Astrocyte (in vitro differentiated cells and primary cell): Measurements from ENCODE around the gene NDUFAB1. TPM values are rescaled to one million over a fixed set of nuclear protein-coding genes. Genes with fewer than 3 reads are reported as not detected.
"Not testable (repeated sequence)": the region's sequence is repeated elsewhere in the genome, so short reads cannot be mapped to it uniquely, and the experiment has no call there.

Experiments used
- DNase-seq: peaks from one replicate; pipeline ENCODE4 v3.0.0-alpha.2; 2010; ENCODE audit warnings: low read depth
- FAIRE-seq: peaks from 2 replicates; lab custom pipeline; 2011; peaks lifted over from hg19 to GRCh38; lab: Jason Lieb, UNC
- H2AFZ ChIP-seq: 2 replicates; pipeline ENCODE4 v1.6.0; 2012; ENCODE audit warnings: low read depth, low read length, inconsistent platforms
- H3K27ac ChIP-seq: 2 replicates; pipeline ENCODE4 v1.5.1; 2011; ENCODE audit warnings: low read depth, low read length, inconsistent platforms
- H3K27me3 ChIP-seq: 2 replicates; pipeline ENCODE4 v1.6.0; 2011; ENCODE audit warnings: low read length, inconsistent platforms; ENCODE audit not compliant: insufficient read depth
- H3K36me3 ChIP-seq: 2 replicates; pipeline ENCODE4 v1.5.1; 2011; ENCODE audit warnings: low read length, inconsistent platforms; ENCODE audit not compliant: insufficient read depth
- H3K4me1 ChIP-seq: 2 replicates; pipeline ENCODE4 v1.5.1; 2011; ENCODE audit warnings: low read length, inconsistent platforms; ENCODE audit not compliant: insufficient read depth
- H3K4me2 ChIP-seq: 2 replicates; pipeline ENCODE4 v1.6.0; 2012; ENCODE audit warnings: low read length, inconsistent platforms
- H3K4me3 ChIP-seq: 2 replicates; pipeline ENCODE4 v1.5.1; 2011; ENCODE audit warnings: low read depth, mild to moderate bottlenecking, low read length, inconsistent platforms; ENCODE audit not compliant: insufficient read depth
- H3K79me2 ChIP-seq: 2 replicates; pipeline ENCODE4 v1.6.0; 2012; ENCODE audit warnings: mild to moderate bottlenecking, low read length, inconsistent platforms; ENCODE audit not compliant: insufficient read depth
- H3K9ac ChIP-seq: 2 replicates; pipeline ENCODE4 v1.6.0; 2012; ENCODE audit warnings: mild to moderate bottlenecking, low read length, inconsistent platforms
- H3K9me3 ChIP-seq: 2 replicates; pipeline ENCODE4 v1.5.1; 2012; ENCODE audit warnings: low read depth, mild to moderate bottlenecking, low read length, inconsistent platforms; ENCODE audit not compliant: insufficient read depth
- H4K20me1 ChIP-seq: 2 replicates; pipeline ENCODE4 v1.6.0; 2012; ENCODE audit warnings: low read length, inconsistent platforms; ENCODE audit not compliant: insufficient read depth
- H3K27ac Mint-ChIP-seq: one replicate; pipeline ENCODE4 v1.8.0; 2021; ENCODE audit warnings: mild to moderate bottlenecking, mixed read lengths; ENCODE audit not compliant: unreplicated experiment
- H3K27me3 Mint-ChIP-seq: one replicate; pipeline ENCODE4 v1.8.0; 2021; ENCODE audit warnings: low read depth, mixed read lengths; ENCODE audit not compliant: unreplicated experiment
- H3K36me3 Mint-ChIP-seq: one replicate; pipeline ENCODE4 v1.8.0; 2021; ENCODE audit warnings: low read depth, mixed read lengths; ENCODE audit not compliant: unreplicated experiment
- H3K4me1 Mint-ChIP-seq: one replicate; pipeline ENCODE4 v1.8.0; 2021; ENCODE audit warnings: low read depth, mixed read lengths; ENCODE audit not compliant: unreplicated experiment
- H3K4me3 Mint-ChIP-seq: one replicate; pipeline ENCODE4 v1.8.0; 2021; ENCODE audit warnings: mild to moderate bottlenecking, moderate library complexity, mixed read lengths; ENCODE audit not compliant: unreplicated experiment
- H3K9me3 Mint-ChIP-seq: one replicate; pipeline ENCODE4 v1.8.0; 2021; ENCODE audit warnings: mild to moderate bottlenecking, mixed read lengths; ENCODE audit not compliant: unreplicated experiment
- EZH2 ChIP-seq: IDR thresholded peaks from 2 replicates; pipeline ENCODE4 v1.6.1; 2012; ENCODE audit warnings: mild to moderate bottlenecking, low read length, inconsistent platforms; ENCODE audit not compliant: insufficient read depth
- total RNA-seq: library from RNA; stranded (reverse); gene quantifications from 2 replicates; pipeline ENCODE4 v1.2.1, GENCODE V29; 2021
- TF ChIP-seq, protein P1 (sequence below): IDR thresholded peaks from 2 replicates; pipeline ENCODE4 v1.5.1; 2011; ENCODE audit warnings: low read depth, mild to moderate bottlenecking, inconsistent platforms, low read length, moderate library complexity; ENCODE audit not compliant: insufficient read depth

NDUFAB1 gene
- total RNA-seq, 1 donor from 2014 or later, result 92.5 TPM

DNA sequence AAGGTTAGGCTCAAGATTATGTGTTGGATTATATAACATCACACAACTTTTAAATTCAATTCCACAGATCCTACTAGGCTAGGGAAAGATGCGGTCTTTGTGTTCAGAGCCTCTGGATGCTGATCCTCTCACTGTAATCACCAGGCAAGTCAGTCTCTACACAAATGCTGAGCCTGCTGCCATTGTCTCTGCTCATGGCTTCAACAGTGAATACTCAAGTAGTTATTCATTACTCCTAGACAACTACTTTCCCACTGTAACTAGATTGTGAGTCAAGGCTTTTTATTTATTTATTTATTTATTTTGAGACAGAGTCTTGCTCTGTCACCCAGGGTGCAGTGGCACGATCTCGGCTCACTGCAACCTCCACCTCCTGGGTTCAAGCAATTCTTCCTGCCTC lies 15.8 kb upstream of the NDUFAB1 start:
- DNase-seq, result no peak
- no peak for FAIRE-seq
- Mint-ChIP-seq H3K9me3 (no peaks in the 10 kb centered on the region), H3K27me3 (no peaks in the 10 kb centered on the region), H3K36me3 (peaks cover 8% of the 10 kb centered on the region), H3K27ac (no peak overlapping the region), H3K4me3 (no peak overlapping the region), H3K4me1 (peaks cover 8% of the 10 kb centered on the region)
- no peaks in the 10 kb centered on the region for H3K79me2 ChIP-seq
- H2AFZ ChIP-seq, result no peak overlapping the region
- H3K27me3 ChIP-seq, result no peaks in the 10 kb centered on the region
- H3K4me1 ChIP-seq, result peaks cover 5% of the 10 kb centered on the region
- H3K36me3 ChIP-seq, result peaks cover 8% of the 10 kb centered on the region
- no peaks in the 10 kb centered on the region for H4K20me1 ChIP-seq
- no peak for TF ChIP-seq EZH2
- TF ChIP-seq, protein P1, sequence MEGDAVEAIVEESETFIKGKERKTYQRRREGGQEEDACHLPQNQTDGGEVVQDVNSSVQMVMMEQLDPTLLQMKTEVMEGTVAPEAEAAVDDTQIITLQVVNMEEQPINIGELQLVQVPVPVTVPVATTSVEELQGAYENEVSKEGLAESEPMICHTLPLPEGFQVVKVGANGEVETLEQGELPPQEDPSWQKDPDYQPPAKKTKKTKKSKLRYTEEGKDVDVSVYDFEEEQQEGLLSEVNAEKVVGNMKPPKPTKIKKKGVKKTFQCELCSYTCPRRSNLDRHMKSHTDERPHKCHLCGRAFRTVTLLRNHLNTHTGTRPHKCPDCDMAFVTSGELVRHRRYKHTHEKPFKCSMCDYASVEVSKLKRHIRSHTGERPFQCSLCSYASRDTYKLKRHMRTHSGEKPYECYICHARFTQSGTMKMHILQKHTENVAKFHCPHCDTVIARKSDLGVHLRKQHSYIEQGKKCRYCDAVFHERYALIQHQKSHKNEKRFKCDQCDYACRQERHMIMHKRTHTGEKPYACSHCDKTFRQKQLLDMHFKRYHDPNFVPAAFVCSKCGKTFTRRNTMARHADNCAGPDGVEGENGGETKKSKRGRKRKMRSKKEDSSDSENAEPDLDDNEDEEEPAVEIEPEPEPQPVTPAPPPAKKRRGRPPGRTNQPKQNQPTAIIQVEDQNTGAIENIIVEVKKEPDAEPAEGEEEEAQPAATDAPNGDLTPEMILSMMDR, result no peak
- no peak overlapping the region for H3K9ac ChIP-seq
- no peak overlapping the region for H3K4me2 ChIP-seq
- no peaks in the 10 kb centered on the region for H3K9me3 ChIP-seq
- no peak overlapping the region for H3K27ac ChIP-seq
- H3K4me3 ChIP-seq, result no peak overlapping the region

DNA sequence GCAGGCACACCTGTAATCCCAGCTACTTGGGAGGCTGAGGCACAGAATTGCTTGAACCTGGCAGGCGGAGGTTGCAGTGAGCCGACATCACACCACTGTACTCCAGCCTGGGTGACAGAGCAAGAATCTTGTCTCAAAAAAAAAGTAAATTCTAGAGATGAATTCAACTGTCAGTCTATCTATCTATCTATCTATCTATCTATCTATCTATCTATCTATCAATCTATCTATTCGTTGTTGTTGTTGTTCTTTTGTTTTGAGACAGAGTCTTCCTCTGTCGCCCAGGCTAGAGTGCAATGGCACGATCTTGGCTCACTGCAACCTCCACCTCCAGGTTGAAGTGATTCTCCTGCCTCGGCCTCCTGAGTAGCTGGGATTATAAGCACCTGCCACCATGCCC lies 14.8 kb upstream of the NDUFAB1 start:
- H3K9me3 Mint-ChIP-seq, H3K4me3 Mint-ChIP-seq, H3K9me3 ChIP-seq, DNase-seq, H4K20me1 ChIP-seq, H3K4me1 ChIP-seq, H3K4me3 ChIP-seq, H3K27ac Mint-ChIP-seq, H3K36me3 ChIP-seq, H2AFZ ChIP-seq, H3K4me2 ChIP-seq, H3K27me3 ChIP-seq, FAIRE-seq, H3K27ac ChIP-seq, H3K4me1 Mint-ChIP-seq, H3K36me3 Mint-ChIP-seq, H3K27me3 Mint-ChIP-seq, H3K79me2 ChIP-seq, H3K9ac ChIP-seq: not testable (repeated sequence)

DNA sequence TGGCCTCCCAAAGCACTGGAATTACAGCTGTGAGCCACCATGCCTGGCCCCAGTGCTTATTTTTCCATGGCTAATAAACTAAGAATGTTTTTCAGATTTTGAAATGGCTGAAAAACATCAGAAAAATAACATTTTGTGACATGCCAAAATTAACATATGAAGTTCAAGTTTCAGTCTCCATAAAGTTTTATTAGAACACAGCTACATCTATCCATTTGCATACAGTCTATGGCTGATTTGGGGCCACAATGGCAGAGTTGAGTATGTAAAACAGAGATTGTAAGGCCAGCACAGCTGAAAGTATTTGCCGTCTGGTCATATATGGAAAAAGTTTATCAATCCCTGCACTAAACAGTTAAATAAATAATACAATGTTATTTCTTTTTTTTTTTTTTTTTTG lies 13.8 kb upstream of the NDUFAB1 start:
- FAIRE-seq, result no peak
- no peak for TF ChIP-seq EZH2
- TF ChIP-seq, protein P1, result no peak

More for the DNA sequence above, 13.8 kb upstream of the NDUFAB1 start:
- H2AFZ ChIP-seq, result no peak overlapping the region
- no peaks in the 10 kb centered on the region for H4K20me1 ChIP-seq
- no peak for DNase-seq
- no peak overlapping the region for H3K4me3 ChIP-seq
- no peak overlapping the region for H3K9ac ChIP-seq
- Mint-ChIP-seq H3K4me1 (peaks cover 8% of the 10 kb centered on the region), H3K36me3 (peaks cover 5% of the 10 kb centered on the region), H3K9me3 (no peaks in the 10 kb centered on the region), H3K27ac (no peak overlapping the region), H3K27me3 (no peaks in the 10 kb centered on the region), H3K4me3 (no peak overlapping the region)
- peaks cover 8% of the 10 kb centered on the region for H3K36me3 ChIP-seq
- H3K4me2 ChIP-seq, result no peak overlapping the region
- no peaks in the 10 kb centered on the region for H3K27me3 ChIP-seq
- H3K27ac ChIP-seq, result no peak overlapping the region
- H3K9me3 ChIP-seq, result no peaks in the 10 kb centered on the region
- H3K79me2 ChIP-seq, result no peaks in the 10 kb centered on the region
- peaks cover 5% of the 10 kb centered on the region for H3K4me1 ChIP-seq
